ENCODE measurements around the gene MUC4.
"Not testable (repeated sequence)": the region's sequence is repeated elsewhere in the genome, so short reads cannot be mapped to it uniquely, and the experiment has no call there.

The MUC4 gene

GRCh38 chr3:195717852-195718476, 93.8 kb downstream of the MUC4 start:
- no peak for DNase-seq (ENCODE audit: low read depth)

DNA sequence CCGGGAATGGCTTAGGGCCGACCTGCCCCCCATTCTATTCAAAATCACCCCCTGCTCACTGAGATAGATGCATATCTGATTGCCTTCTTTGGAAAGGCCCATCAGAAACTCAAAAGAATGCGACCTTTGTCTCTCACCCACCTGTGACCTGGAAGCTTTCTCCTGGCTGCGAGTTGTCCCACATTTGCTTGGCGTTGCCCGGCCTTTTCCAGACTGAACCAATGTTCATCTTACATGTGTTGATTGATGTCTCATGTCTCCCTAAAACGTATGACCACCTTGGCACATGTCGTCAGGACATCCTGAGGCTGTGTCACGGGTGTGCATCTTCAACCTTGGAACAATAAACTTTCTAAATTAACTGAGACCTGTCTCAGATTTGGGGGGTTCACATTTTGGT, 94.3 kb downstream of the MUC4 start:
- no peak for DNase-seq (ENCODE audit: low read depth)

DNA sequence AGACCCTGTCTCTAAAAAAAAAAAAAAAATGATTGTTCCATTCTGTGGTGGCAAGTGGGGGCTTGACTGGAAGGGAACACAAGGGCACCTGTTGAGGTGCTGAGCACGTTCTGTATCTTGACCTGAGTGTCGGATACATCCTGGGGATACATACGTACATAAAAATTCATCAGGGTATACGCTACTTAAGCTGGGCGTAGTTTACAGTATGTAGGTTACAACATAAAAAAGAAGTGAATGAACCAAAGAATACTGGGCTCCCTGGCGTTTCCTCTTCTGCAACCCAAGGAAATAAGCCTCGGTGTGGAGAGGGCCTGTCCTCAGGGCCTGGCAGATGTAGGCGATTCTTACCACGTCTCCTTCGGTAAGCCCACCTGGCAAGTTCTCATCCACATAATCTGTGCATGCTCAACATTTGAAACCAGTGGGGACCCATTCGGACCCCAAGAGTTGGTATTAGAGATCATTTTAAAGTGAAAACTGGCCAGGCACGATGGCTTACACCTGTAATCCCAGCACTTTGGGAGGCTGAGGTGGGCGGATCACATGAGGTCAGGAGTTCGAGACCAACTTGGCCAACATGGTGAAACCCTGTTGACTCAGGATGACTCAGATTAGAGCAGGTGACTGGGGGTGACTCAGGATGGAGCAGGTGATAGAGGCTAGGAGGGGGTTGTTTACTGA, 96.0 kb downstream of the MUC4 start:
- DNase-seq (ENCODE audit: low read depth): no peak

- no peak for DNase-seq (ENCODE audit: low read depth)
Observed at GRCh38 chr3:195715134-195715533, 96.6 kb downstream of the MUC4 start.

- no peak for DNase-seq (ENCODE audit: low read depth)
Observed at GRCh38 chr3:195714380-195715011, 97.2 kb downstream of the MUC4 start.

DNA sequence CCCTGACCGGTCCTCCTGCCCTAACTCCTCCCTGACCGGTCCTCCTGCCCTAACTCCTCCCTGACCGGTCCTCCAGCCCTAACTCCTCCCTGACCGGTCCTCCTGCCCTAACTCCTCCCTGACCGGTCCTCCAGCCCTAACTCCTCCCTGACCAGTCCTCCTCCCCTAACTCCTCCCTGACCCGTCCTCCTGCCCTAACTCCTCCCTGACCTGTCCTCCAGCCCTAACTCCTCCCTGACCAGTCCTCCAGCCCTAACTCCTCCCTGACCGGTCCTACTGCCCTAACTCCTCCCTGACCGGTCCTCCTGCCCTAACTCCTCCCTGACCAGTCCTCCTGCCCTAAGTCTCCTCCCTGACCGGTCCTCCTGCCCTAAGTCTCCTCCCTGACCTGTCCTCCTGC, 98.6 kb downstream of the MUC4 start:
- not testable (repeated sequence) for DNase-seq (ENCODE audit: low read depth)

DNA sequence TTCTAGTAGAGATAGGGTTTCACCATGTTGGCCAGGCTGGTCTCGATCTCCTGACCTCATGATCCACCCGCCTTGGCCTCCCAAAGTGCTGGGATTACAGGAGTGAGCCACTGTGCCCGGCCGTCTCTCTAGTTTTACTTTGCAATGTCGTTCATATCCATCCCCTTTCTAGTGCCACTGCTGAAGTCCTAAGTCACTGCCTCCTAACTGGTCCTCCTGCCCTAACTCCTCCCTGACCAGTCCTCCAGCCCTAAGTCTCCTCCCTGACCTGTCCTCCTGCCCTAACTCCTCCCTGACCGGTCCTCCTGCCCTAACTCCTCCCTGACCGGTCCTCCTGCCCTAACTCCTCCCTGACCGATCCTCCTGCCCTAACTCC, 99.2 kb downstream of the MUC4 start:
- not testable (repeated sequence) for DNase-seq (ENCODE audit: low read depth)

GRCh38 chr3:195711813-195712534, 99.8 kb downstream of the MUC4 start:
- DNase-seq (ENCODE audit: low read depth): no peak

GRCh38 chr3:195711091-195711812, 100.5 kb downstream of the MUC4 start:
- DNase-seq (ENCODE audit: low read depth): not testable (repeated sequence)

- not testable (repeated sequence) for DNase-seq (ENCODE audit: low read depth)
Observed at GRCh38 chr3:195710126-195710905, 101.4 kb downstream of the MUC4 start.

- no peak for DNase-seq (ENCODE audit: low read depth)
Observed at GRCh38 chr3:195709676-195710085, 102.0 kb downstream of the MUC4 start.

DNA sequence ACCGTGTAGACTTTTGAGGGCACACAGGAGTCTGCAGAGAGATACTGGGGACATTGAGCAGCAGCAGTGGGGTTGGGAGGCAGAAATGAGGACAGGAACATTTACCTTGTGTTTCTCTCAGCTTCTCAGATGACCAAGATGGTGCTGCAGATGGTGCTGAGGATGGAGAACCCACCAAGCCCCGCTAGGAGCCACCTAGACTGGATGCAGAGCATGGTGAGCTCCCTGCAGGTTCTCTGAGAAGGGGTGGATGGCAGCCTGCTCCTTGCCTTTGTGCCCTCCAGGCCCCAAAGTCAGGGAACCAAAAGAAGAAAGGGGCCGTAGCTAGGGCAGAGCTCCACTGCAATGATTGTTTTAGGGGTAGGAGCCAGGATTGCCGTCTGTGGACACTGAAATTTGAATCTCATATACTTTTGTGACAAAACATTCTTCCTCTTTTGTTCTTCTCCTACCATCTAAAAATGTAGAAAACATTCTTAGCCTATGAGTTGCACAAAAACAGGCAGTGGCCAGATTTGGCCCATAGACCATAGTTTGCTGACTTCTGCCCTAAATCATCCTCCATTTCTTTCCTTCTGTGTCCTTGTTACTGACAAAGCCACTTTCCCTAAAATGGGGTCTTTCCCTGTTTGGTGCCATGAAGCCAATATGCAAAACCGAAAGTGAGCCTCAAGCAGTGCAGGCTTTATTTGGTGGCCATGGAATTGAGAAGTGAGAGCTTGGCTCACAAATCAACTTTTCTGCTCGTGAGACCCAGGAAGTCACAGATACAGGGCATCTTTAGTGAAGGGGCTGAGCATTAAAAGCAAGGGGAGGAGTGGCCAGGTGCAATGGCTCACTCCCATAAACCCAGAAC, 102.9 kb downstream of the MUC4 start:
- no peak for DNase-seq (ENCODE audit: low read depth)

GRCh38 chr3:195708061-195708460, 103.7 kb downstream of the MUC4 start:
- no peak for DNase-seq (ENCODE audit: low read depth)

- no peak for DNase-seq (ENCODE audit: low read depth)
Observed at GRCh38 chr3:195705081-195705991, 106.4 kb downstream of the MUC4 start.

DNA sequence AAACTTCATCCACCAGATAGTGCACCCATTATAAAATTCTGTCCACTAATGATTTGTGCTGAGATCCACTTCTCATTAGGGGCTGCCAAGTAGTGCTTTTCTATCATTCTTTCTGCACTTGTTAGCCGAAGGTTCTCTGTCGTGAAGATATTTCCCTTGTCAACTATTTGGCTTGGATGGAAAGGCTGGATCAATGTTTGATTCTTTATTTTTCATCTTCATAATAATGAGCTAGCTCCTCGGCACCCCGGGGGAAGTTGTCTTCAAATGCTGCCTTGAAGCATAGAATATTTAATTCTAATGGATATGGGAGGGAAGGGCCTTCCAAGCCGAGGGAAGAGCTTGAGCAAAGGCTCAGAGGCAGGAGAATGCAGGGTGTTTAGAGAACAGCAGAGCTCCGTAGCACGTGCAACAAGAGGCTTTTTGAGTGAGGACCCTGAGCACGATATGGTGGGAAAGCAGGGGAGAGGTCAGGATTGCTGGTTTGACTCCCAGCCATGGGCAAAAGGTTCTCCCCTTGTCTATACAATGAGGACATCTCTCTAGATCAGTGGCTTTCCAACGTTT, 107.2 kb downstream of the MUC4 start:
- DNase-seq (ENCODE audit: low read depth): no peak

DNA sequence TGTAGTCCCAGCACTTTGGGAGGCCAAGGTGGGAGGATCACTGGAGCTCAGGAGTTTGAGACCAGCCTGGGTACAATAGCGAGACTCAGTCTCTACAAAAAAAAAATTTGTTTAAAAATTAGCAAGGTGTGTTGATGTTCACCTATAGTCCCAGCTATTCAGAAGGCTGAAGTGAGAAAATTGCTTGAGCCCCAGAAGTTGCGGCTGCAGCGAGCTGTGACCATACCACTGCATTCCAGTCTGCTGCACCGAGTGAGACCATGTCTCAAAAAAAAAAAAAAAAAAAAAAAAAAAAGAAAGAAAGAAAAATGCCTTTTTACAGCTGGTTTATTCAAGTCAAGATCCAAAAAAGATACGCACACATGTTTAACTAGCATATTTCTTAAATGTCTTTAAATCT, 108.0 kb downstream of the MUC4 start:
- no peak for DNase-seq (ENCODE audit: low read depth)

GRCh38 chr3:195701042-195701915, 110.5 kb downstream of the MUC4 start:
- DNase-seq (ENCODE audit: low read depth): no peak

GRCh38 chr3:195700319-195700718, 111.4 kb downstream of the MUC4 start:
- no peak for DNase-seq (ENCODE audit: low read depth)
